ENCODE results near the gene PI16. TPM values are rescaled to one million over a fixed set of nuclear protein-coding genes. Genes with fewer than 3 reads are reported as not detected.

PI16 gene
- total and polyA plus RNA-seq, 5 experiments from 2014 or later = 0.65 to 6.4 (median 1.2) TPM

- H3K36me3 Mint-ChIP-seq = peaks cover 0 to 93% (median 8%) of the 10 kb centered on the region in 3 donors
- H3K9me3 Mint-ChIP-seq = no peaks in the 10 kb centered on the region
- no peak for ATAC-seq
- H3K4me1 Mint-ChIP-seq = no peaks in the 10 kb centered on the region
- H3K4me3 Mint-ChIP-seq = no peak overlapping the region
- DNase-seq = no peak
- POLR2A ChIA-PET = no interaction called here
- H3K27ac Mint-ChIP-seq = peak overlapping the region in 1 of 10 donors; percentile 75
- no peaks in the 10 kb centered on the region for H3K27me3 Mint-ChIP-seq
These were observed 16.6 kb downstream of the PI16 start for GRCh38 chr6:36970892-36971842.

GRCh38 chr6:36971921-36972673, 17.6 kb downstream of the PI16 start:
- Mint-ChIP-seq H3K4me3 (no peak overlapping the region), H3K27me3 (no peaks in the 10 kb centered on the region), H3K4me1 (no peaks in the 10 kb centered on the region), H3K9me3 (no peaks in the 10 kb centered on the region), H3K27ac (peak overlapping the region in 6 of 10 donors; percentile 1 to 68 (median 42)), H3K36me3 (peaks cover 0 to 95% (median 8%) of the 10 kb centered on the region in 3 donors)
- POLR2A ChIA-PET = no interaction called here
- DNase-seq (no peak), ATAC-seq (no peak)

GRCh38 chr6:36973190-36973589, 18.7 kb downstream of the PI16 start:
- Mint-ChIP-seq H3K36me3 (peaks cover 0 to 95% (median 16%) of the 10 kb centered on the region in 3 donors), H3K4me3 (no peak overlapping the region), H3K9me3 (no peaks in the 10 kb centered on the region), H3K27ac (no peak overlapping the region), H3K4me1 (peaks cover 0 to 4% (median 0%) of the 10 kb centered on the region in 4 donors), H3K27me3 (no peaks in the 10 kb centered on the region)
- POLR2A ChIA-PET = no interaction called here
- ATAC-seq (no peak), DNase-seq (no peak)

GRCh38 chr6:36973647-36974046, 19.1 kb downstream of the PI16 start:
- Mint-ChIP-seq H3K4me3 (no peak overlapping the region), H3K27me3 (no peaks in the 10 kb centered on the region), H3K9me3 (no peaks in the 10 kb centered on the region), H3K27ac (peak overlapping the region in 1 of 10 donors; percentile 63), H3K36me3 (peaks cover 0 to 95% (median 16%) of the 10 kb centered on the region in 3 donors), H3K4me1 (peaks cover 0 to 4% (median 0%) of the 10 kb centered on the region in 4 donors)
- no peak for ATAC-seq
- POLR2A ChIA-PET = no interaction called here
- no peak for DNase-seq

- Mint-ChIP-seq H3K27ac (peak overlapping the region in 1 of 10 donors; percentile 55), H3K36me3 (peaks cover 0 to 91% (median 13%) of the 10 kb centered on the region in 3 donors), H3K4me1 (peaks cover 11 to 19% (median 16%) of the 10 kb centered on the region in 4 donors), H3K4me3 (no peak overlapping the region), H3K9me3 (no peaks in the 10 kb centered on the region), H3K27me3 (no peaks in the 10 kb centered on the region)
- POLR2A ChIA-PET = interaction anchor here (1.1 to 1.9 kb wide), 2 partner anchors 11 to 22 kb away, joined by 3 to 7 read pairs; partner anchors contain the start of gene MTCH1
- no peak for DNase-seq
- ATAC-seq = no peak
These were observed 20.9 kb downstream of the PI16 start for GRCh38 chr6:36975231-36976006.

GRCh38 chr6:36976007-36976264, 21.4 kb downstream of the PI16 start:
- Mint-ChIP-seq H3K9me3 (no peaks in the 10 kb centered on the region), H3K4me1 (peaks cover 16 to 24% (median 21%) of the 10 kb centered on the region in 4 donors), H3K27me3 (no peaks in the 10 kb centered on the region), H3K27ac (no peak overlapping the region), H3K4me3 (no peak overlapping the region), H3K36me3 (peaks cover 0 to 91% (median 13%) of the 10 kb centered on the region in 3 donors)
- no peak for ATAC-seq
- POLR2A ChIA-PET = interaction anchor here (1.1 to 1.9 kb wide), 2 partner anchors 10 to 22 kb away, joined by 3 to 7 read pairs; partner anchors contain the start of gene MTCH1
- DNase-seq = no peak

GRCh38 chr6:36976509-36976908, 22.0 kb downstream of the PI16 start:
- Mint-ChIP-seq H3K27ac (peak overlapping the region in 3 of 10 donors; percentile 3 to 54 (median 25)), H3K27me3 (no peaks in the 10 kb centered on the region), H3K4me3 (no peak overlapping the region), H3K4me1 (peaks cover 19 to 30% (median 25%) of the 10 kb centered on the region in 4 donors), H3K36me3 (peaks cover 0 to 88% (median 13%) of the 10 kb centered on the region in 3 donors), H3K9me3 (no peaks in the 10 kb centered on the region)
- POLR2A ChIA-PET = interaction anchor here (1.1 to 1.9 kb wide), 3 partner anchors 10 to 23 kb away, joined by 3 to 7 read pairs (median 3); partner anchors contain the start of gene MTCH1
- DNase-seq (no peak), ATAC-seq (no peak)

GRCh38 chr6:36976931-36977330, 22.4 kb downstream of the PI16 start:
- ATAC-seq (no peak), DNase-seq (no peak)
- H3K27me3 Mint-ChIP-seq = no peaks in the 10 kb centered on the region
- peaks cover 0 to 88% (median 13%) of the 10 kb centered on the region in 3 donors for H3K36me3 Mint-ChIP-seq
- H3K4me1 Mint-ChIP-seq = peaks cover 23 to 34% (median 29%) of the 10 kb centered on the region in 4 donors
- no peak overlapping the region for H3K4me3 Mint-ChIP-seq
- H3K27ac Mint-ChIP-seq = peak overlapping the region in 2 of 10 donors; percentile 44 to 51
- POLR2A ChIA-PET = interaction anchor here (1.1 to 1.9 kb wide), 3 partner anchors 9 to 23 kb away, joined by 3 to 7 read pairs (median 3); partner anchors contain the start of gene MTCH1
- no peaks in the 10 kb centered on the region for H3K9me3 Mint-ChIP-seq

GRCh38 chr6:36977470-36977941, 23.0 kb downstream of the PI16 start:
- Mint-ChIP-seq H3K4me1 (peaks cover 25 to 39% (median 33%) of the 10 kb centered on the region in 4 donors), H3K36me3 (peaks cover 0 to 84% (median 13%) of the 10 kb centered on the region in 3 donors), H3K9me3 (no peaks in the 10 kb centered on the region), H3K27me3 (no peaks in the 10 kb centered on the region), H3K4me3 (no peak overlapping the region), H3K27ac (peak overlapping the region in 3 of 10 donors; percentile 43 to 56 (median 51))
- POLR2A ChIA-PET = interaction anchor here (1.2 to 1.9 kb wide), 2 partner anchors 9 to 13 kb away, joined by 3 to 7 read pairs; partner anchors contain the start of gene MTCH1
- DNase-seq = peak in 1 of 10 donors; percentile 17
- ATAC-seq = peak; percentile 38 to 45

- Mint-ChIP-seq H3K9me3 (no peaks in the 10 kb centered on the region), H3K4me3 (no peak overlapping the region), H3K4me1 (peaks cover 25 to 42% (median 33%) of the 10 kb centered on the region in 4 donors), H3K27me3 (no peaks in the 10 kb centered on the region), H3K27ac (peak overlapping the region in 7 of 10 donors; percentile 51 to 92 (median 73)), H3K36me3 (peaks cover 0 to 73% (median 13%) of the 10 kb centered on the region in 3 donors)
- DNase-seq (no peak), ATAC-seq (no peak)
- POLR2A ChIA-PET = interaction anchor here (0.6 to 0.8 kb wide), 2 partner anchors 93 to 213 kb away, joined by 3 to 4 read pairs; partner anchors contain the start of gene C6orf89
These were observed 24.1 kb downstream of the PI16 start for GRCh38 chr6:36978421-36979346.

GRCh38 chr6:36979347-36979742, 24.8 kb downstream of the PI16 start:
- peaks cover 25 to 42% (median 33%) of the 10 kb centered on the region in 4 donors for H3K4me1 Mint-ChIP-seq
- H3K27ac Mint-ChIP-seq = peak overlapping the region in 9 of 10 donors; percentile 51 to 92 (median 73)
- H3K9me3 Mint-ChIP-seq = no peaks in the 10 kb centered on the region
- H3K27me3 Mint-ChIP-seq = no peaks in the 10 kb centered on the region
- H3K36me3 Mint-ChIP-seq = peaks cover 0 to 67% (median 13%) of the 10 kb centered on the region in 3 donors
- peak in 8 of 10 donors; percentile 18 to 78 (median 42) for DNase-seq
- peak; percentile 85 to 88 for ATAC-seq
- POLR2A ChIA-PET = interaction anchor here (0.6 to 0.8 kb wide), 2 partner anchors 94 to 213 kb away, joined by 3 to 4 read pairs; partner anchors contain the start of gene C6orf89
- peak overlapping the region in 2 of 10 donors; percentile 24 to 54 for H3K4me3 Mint-ChIP-seq
